MM.1S (cell line): ENCODE data around the gene NTF3.

Experiments used
- DNase-seq: peaks from one replicate; pipeline ENCODE4 v3.0.0-alpha.2; 2015
- H2AFZ ChIP-seq: fragments of 300-600 bp; sonication (generic); 2 replicates; pipeline ENCODE4 v1.6.0; 2016; ENCODE audit warnings: antibody characterized with exemption, low read length
- H3F3A ChIP-seq: fragments of 300-600 bp; sonication (generic); 2 replicates; pipeline ENCODE4 v1.6.1; 2016; ENCODE audit warnings: mild to moderate bottlenecking, antibody characterized with exemption, low read length, moderate library complexity, mixed read lengths; ENCODE audit not compliant: insufficient read depth
- H3K27ac ChIP-seq: fragments of 300-600 bp; sonication (generic); 2 replicates; pipeline ENCODE4 v1.5.1; 2016; ENCODE audit warnings: mild to moderate bottlenecking, low read length
- H3K27me3 ChIP-seq: fragments of 300-600 bp; sonication (generic); replicated peaks from 2 replicates; pipeline ENCODE4 v1.6.0; 2016; ENCODE audit warnings: low read length; ENCODE audit not compliant: insufficient read depth
- H3K36me3 ChIP-seq: fragments of 300-600 bp; sonication (generic); replicated peaks from 2 replicates; pipeline ENCODE4 v1.6.1; 2016; ENCODE audit warnings: mild to moderate bottlenecking, low read length, mixed read lengths; ENCODE audit not compliant: insufficient read depth
- H3K4me1 ChIP-seq: fragments of 300-600 bp; sonication (generic); 2 replicates; pipeline ENCODE4 v1.6.1; 2016; ENCODE audit warnings: low read length, mixed read lengths
- H3K4me2 ChIP-seq: fragments of 300-600 bp; sonication (generic); 2 replicates; pipeline ENCODE4 v1.6.0; 2016; ENCODE audit warnings: low read depth, low read length
- H3K4me3 ChIP-seq: fragments of 300-600 bp; sonication (generic); 2 replicates; pipeline ENCODE4 v1.5.1; 2016; ENCODE audit warnings: low read length, mixed read lengths
- H3K79me2 ChIP-seq: fragments of 300-600 bp; sonication (generic); 2 replicates; pipeline ENCODE4 v1.6.1; 2016; ENCODE audit warnings: mixed run types, low read length, mixed read lengths
- H3K9ac ChIP-seq: fragments of 300-600 bp; sonication (generic); 2 replicates; pipeline ENCODE4 v1.6.1; 2016; ENCODE audit warnings: low read length, mixed read lengths
- H3K9me2 ChIP-seq: fragments of 300-600 bp; sonication (generic); replicated peaks from 2 replicates; pipeline ENCODE4 v1.6.1; 2016; ENCODE audit warnings: mild to moderate bottlenecking, low read length, mixed read lengths; ENCODE audit not compliant: insufficient read depth
- H3K9me3 ChIP-seq: fragments of 300-600 bp; sonication (generic); replicated peaks from 2 replicates; pipeline ENCODE4 v1.6.1; 2016; ENCODE audit warnings: mild to moderate bottlenecking, low read length, mixed read lengths; ENCODE audit not compliant: insufficient read depth
- H4K20me1 ChIP-seq: fragments of 300-600 bp; sonication (generic); 2 replicates; pipeline ENCODE4 v1.6.1; 2016; ENCODE audit warnings: mild to moderate bottlenecking, low read length, moderate library complexity, mixed read lengths; ENCODE audit not compliant: insufficient read depth
- CTCF ChIP-seq: fragments of 300-600 bp; sonication (generic); IDR thresholded peaks from 2 replicates; pipeline ENCODE4 v1.5.1; 2016; ENCODE audit warnings: antibody characterized with exemption, low read length, mixed read lengths
- EZH2 ChIP-seq: fragments of 300-600 bp; sonication (generic); optimal IDR thresholded peaks from 2 replicates; pipeline ENCODE3; 2017; ENCODE audit warnings: low read depth, mild to moderate bottlenecking, antibody characterized with exemption, low read length, mixed read lengths
- EZH2phosphoT487 ChIP-seq: fragments of 300-600 bp; sonication (generic); IDR thresholded peaks from 2 replicates; pipeline ENCODE4 v1.6.1; 2018; ENCODE audit warnings: antibody characterized with exemption, low read length

Gene NTF3

DNA sequence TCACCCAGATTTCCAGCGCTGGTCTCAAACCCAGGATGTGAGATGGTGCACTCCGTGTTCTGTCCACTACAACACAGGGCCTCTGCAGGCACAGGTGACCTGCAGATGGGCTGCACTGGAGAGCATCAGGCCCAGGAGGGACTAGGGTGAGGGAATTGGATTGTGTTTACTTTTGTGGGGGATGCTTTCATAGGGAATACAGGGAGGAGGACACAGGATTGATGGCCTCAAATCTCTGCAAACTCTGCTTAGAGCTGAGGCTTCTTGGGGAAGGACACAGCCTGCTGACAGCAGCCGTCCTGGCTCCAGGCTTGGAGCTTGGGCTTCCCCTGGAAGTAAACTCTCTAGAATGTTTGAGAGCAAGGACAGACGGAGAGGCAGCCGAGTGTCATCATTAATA is 57.1 kb downstream of the NTF3 start:
- no peaks in the 10 kb centered on the region for H3F3A ChIP-seq
- H2AFZ ChIP-seq = no peak overlapping the region
- DNase-seq = no peak
- no peaks in the 10 kb centered on the region for H3K36me3 ChIP-seq
- no peaks in the 10 kb centered on the region for H3K9me3 ChIP-seq
- no peak overlapping the region for H3K27ac ChIP-seq
- no peaks in the 10 kb centered on the region for H3K4me1 ChIP-seq
- no peak overlapping the region for H3K4me2 ChIP-seq
- H4K20me1 ChIP-seq = no peaks in the 10 kb centered on the region
- no peak overlapping the region for H3K4me3 ChIP-seq
- TF ChIP-seq EZH2phosphoT487 (no peak), EZH2 (no peak), CTCF (no peak)
- no peaks in the 10 kb centered on the region for H3K9me2 ChIP-seq
- no peaks in the 10 kb centered on the region for H3K27me3 ChIP-seq
- H3K79me2 ChIP-seq = no peaks in the 10 kb centered on the region
- no peak overlapping the region for H3K9ac ChIP-seq

GRCh38 chr12:5489760-5490406 is 58.0 kb downstream of the NTF3 start:
- no peak for DNase-seq
- TF ChIP-seq EZH2phosphoT487 = no peak
- no peak for TF ChIP-seq CTCF
- no peak for TF ChIP-seq EZH2

GRCh38 chr12:5492562-5492961 is 60.7 kb downstream of the NTF3 start:
- H3K9ac ChIP-seq = no peak overlapping the region
- no peaks in the 10 kb centered on the region for H3K9me3 ChIP-seq
- H3K4me3 ChIP-seq = no peak overlapping the region
- H3K9me2 ChIP-seq = no peaks in the 10 kb centered on the region
- no peaks in the 10 kb centered on the region for H3K79me2 ChIP-seq
- H3K27ac ChIP-seq = no peak overlapping the region
- H3K4me1 ChIP-seq = no peaks in the 10 kb centered on the region
- H2AFZ ChIP-seq = no peak overlapping the region
- H3K36me3 ChIP-seq = no peaks in the 10 kb centered on the region
- no peak for TF ChIP-seq CTCF
- no peak for TF ChIP-seq EZH2
- no peak for TF ChIP-seq EZH2phosphoT487
- DNase-seq = no peak
- H3K27me3 ChIP-seq = no peaks in the 10 kb centered on the region
- no peaks in the 10 kb centered on the region for H3F3A ChIP-seq
- no peak overlapping the region for H3K4me2 ChIP-seq
- no peaks in the 10 kb centered on the region for H4K20me1 ChIP-seq

More at GRCh38 chr12:5489760-5490406, 58.0 kb downstream of the NTF3 start:
- H2AFZ ChIP-seq = no peak overlapping the region
- no peak overlapping the region for H3K9ac ChIP-seq
- H3K27me3 ChIP-seq = no peaks in the 10 kb centered on the region
- no peaks in the 10 kb centered on the region for H3F3A ChIP-seq
- H3K4me3 ChIP-seq = no peak overlapping the region
- H3K9me2 ChIP-seq = no peaks in the 10 kb centered on the region
- H3K79me2 ChIP-seq = no peaks in the 10 kb centered on the region
- no peak overlapping the region for H3K4me2 ChIP-seq
- no peak overlapping the region for H3K27ac ChIP-seq
- no peaks in the 10 kb centered on the region for H3K9me3 ChIP-seq
- no peaks in the 10 kb centered on the region for H3K36me3 ChIP-seq
- no peaks in the 10 kb centered on the region for H4K20me1 ChIP-seq
- H3K4me1 ChIP-seq = no peaks in the 10 kb centered on the region
